ENCODE measurements around the gene LRRC43. TPM values are rescaled to one million over a fixed set of nuclear protein-coding genes. Genes with fewer than 3 reads are reported as not detected.
A peak's percentile ranks its signal among the peaks of the same experiment; 100 is the strongest.
"Not testable (repeated sequence)": the region's sequence is repeated elsewhere in the genome, so short reads cannot be mapped to it uniquely, and the experiment has no call there.

LRRC43 gene
- total and polyA plus RNA-seq, 4 donors = not detected

GRCh38 chr12:122195405-122195804 is 12.5 kb downstream of the LRRC43 start:
- WGBS, 2 donors = 89 to 92% methylated on average over 4 of the region's 4 CpGs
- peak in 1 of 2 donors; percentile 7 for DNase-seq
- Histone ChIP-seq H3K4me3 (ENCODE audit: low read length in 2 of 2) (no peak overlapping the region), H3K27ac (ENCODE audit: low read depth in 1 of 2, low read length in 2 of 2) (no peak overlapping the region), H3K9me3 (ENCODE audit: control insufficient read depth, low read length) (no peaks in the 10 kb centered on the region), H3K36me3 (ENCODE audit: control insufficient read depth in 1 of 2, insufficient read depth in 2 of 2, low read length in 1 of 2) (no peaks in the 10 kb centered on the region), H3K4me1 (ENCODE audit: control insufficient read depth in 1 of 2, insufficient read depth in 2 of 2, low read length in 2 of 2) (no peaks in the 10 kb centered on the region), H3K27me3 (ENCODE audit: control insufficient read depth in 1 of 2, insufficient read depth in 2 of 2, low read length in 1 of 2) (no peaks in the 10 kb centered on the region)
- no peak for ATAC-seq (ENCODE audit: low FRiP score)
- intact Hi-C loops (cut with DNase I) = no loop called here

GRCh38 chr12:122197612-122197966 is 14.7 kb downstream of the LRRC43 start:
- ATAC-seq (ENCODE audit: low FRiP score) (no peak), DNase-seq (no peak)
- no peak overlapping the region for H3K4me3 ChIP-seq (ENCODE audit: low read length in 2 of 2)
- peaks cover 0 to 2% of the 10 kb centered on the region in 2 donors for H3K27me3 ChIP-seq (ENCODE audit: control insufficient read depth in 1 of 2, insufficient read depth in 2 of 2, low read length in 1 of 2)
- no peaks in the 10 kb centered on the region for H3K36me3 ChIP-seq (ENCODE audit: control insufficient read depth in 1 of 2, insufficient read depth in 2 of 2, low read length in 1 of 2)
- intact Hi-C loops (cut with DNase I) = no loop called here
- WGBS, 2 donors = 60 to 67% methylated on average over 1 of the region's 1 CpG
- H3K27ac ChIP-seq (ENCODE audit: low read depth in 1 of 2, low read length in 2 of 2) = no peak overlapping the region
- no peaks in the 10 kb centered on the region for H3K4me1 ChIP-seq (ENCODE audit: control insufficient read depth in 1 of 2, insufficient read depth in 2 of 2, low read length in 2 of 2)
- no peaks in the 10 kb centered on the region for H3K9me3 ChIP-seq (ENCODE audit: control insufficient read depth, low read length)

GRCh38 chr12:122199484-122200355 is 16.8 kb downstream of the LRRC43 start:
- DNase-seq (peak in 1 of 2 donors; percentile 66), ATAC-seq (ENCODE audit: low FRiP score) (no peak)

GRCh38 chr12:122200541-122201175 is 17.7 kb downstream of the LRRC43 start:
- Histone ChIP-seq H3K36me3 (ENCODE audit: control insufficient read depth in 1 of 2, insufficient read depth in 2 of 2, low read length in 1 of 2) (no peaks in the 10 kb centered on the region), H3K27ac (ENCODE audit: low read depth in 1 of 2, low read length in 2 of 2) (no peak overlapping the region), H3K4me3 (ENCODE audit: low read length in 2 of 2) (no peak overlapping the region), H3K4me1 (ENCODE audit: control insufficient read depth in 1 of 2, insufficient read depth in 2 of 2, low read length in 2 of 2) (no peaks in the 10 kb centered on the region), H3K9me3 (ENCODE audit: control insufficient read depth, low read length) (no peaks in the 10 kb centered on the region), H3K27me3 (ENCODE audit: control insufficient read depth in 1 of 2, insufficient read depth in 2 of 2, low read length in 1 of 2) (peaks cover 0 to 2% of the 10 kb centered on the region in 2 donors)
- no peak for ATAC-seq (ENCODE audit: low FRiP score)
- intact Hi-C loops (cut with DNase I) = no loop called here
- DNase-seq = peak in 1 of 2 donors; percentile 69
- 75% methylated on average over 24 of the region's 24 CpGs for WGBS, 2 donors

More at GRCh38 chr12:122199484-122200355, 16.8 kb downstream of the LRRC43 start:
- WGBS, 2 donors = 88 to 90% methylated on average over 29 of the region's 29 CpGs
- intact Hi-C loops (cut with DNase I) = no loop called here
- no peak overlapping the region for H3K27ac ChIP-seq (ENCODE audit: low read depth in 1 of 2, low read length in 2 of 2)
- H3K9me3 ChIP-seq (ENCODE audit: control insufficient read depth, low read length) = no peaks in the 10 kb centered on the region
- H3K4me1 ChIP-seq (ENCODE audit: control insufficient read depth in 1 of 2, insufficient read depth in 2 of 2, low read length in 2 of 2) = no peaks in the 10 kb centered on the region
- H3K36me3 ChIP-seq (ENCODE audit: control insufficient read depth in 1 of 2, insufficient read depth in 2 of 2, low read length in 1 of 2) = no peaks in the 10 kb centered on the region
- H3K4me3 ChIP-seq (ENCODE audit: low read length in 2 of 2) = no peak overlapping the region
- peaks cover 0 to 2% of the 10 kb centered on the region in 2 donors for H3K27me3 ChIP-seq (ENCODE audit: control insufficient read depth in 1 of 2, insufficient read depth in 2 of 2, low read length in 1 of 2)

- intact Hi-C loops (cut with DNase I) = no loop called here
- peak in 1 of 2 donors; percentile 60 for DNase-seq
- 90 to 95% methylated on average over 5 of the region's 5 CpGs for WGBS, 2 donors
- H3K36me3 ChIP-seq (ENCODE audit: control insufficient read depth in 1 of 2, insufficient read depth in 2 of 2, low read length in 1 of 2) = no peaks in the 10 kb centered on the region
- H3K4me1 ChIP-seq (ENCODE audit: control insufficient read depth in 1 of 2, insufficient read depth in 2 of 2, low read length in 2 of 2) = no peaks in the 10 kb centered on the region
- ATAC-seq (ENCODE audit: low FRiP score) = no peak
- no peak overlapping the region for H3K4me3 ChIP-seq (ENCODE audit: low read length in 2 of 2)
- no peak overlapping the region for H3K27ac ChIP-seq (ENCODE audit: low read depth in 1 of 2, low read length in 2 of 2)
- peaks cover 0 to 2% of the 10 kb centered on the region in 2 donors for H3K27me3 ChIP-seq (ENCODE audit: control insufficient read depth in 1 of 2, insufficient read depth in 2 of 2, low read length in 1 of 2)
- H3K9me3 ChIP-seq (ENCODE audit: control insufficient read depth, low read length) = no peaks in the 10 kb centered on the region
Measured at GRCh38 chr12:122201381-122201780, 18.5 kb downstream of the LRRC43 start.

- intact Hi-C loops (cut with DNase I) = no loop called here
- ATAC-seq (ENCODE audit: low FRiP score) (no peak), DNase-seq (no peak)
- Histone ChIP-seq H3K27ac (ENCODE audit: low read depth in 1 of 2, low read length in 2 of 2) (no peak overlapping the region), H3K27me3 (ENCODE audit: control insufficient read depth in 1 of 2, insufficient read depth in 2 of 2, low read length in 1 of 2) (peaks cover 0 to 2% of the 10 kb centered on the region in 2 donors), H3K36me3 (ENCODE audit: control insufficient read depth in 1 of 2, insufficient read depth in 2 of 2, low read length in 1 of 2) (no peaks in the 10 kb centered on the region), H3K4me1 (ENCODE audit: control insufficient read depth in 1 of 2, insufficient read depth in 2 of 2, low read length in 2 of 2) (no peaks in the 10 kb centered on the region), H3K4me3 (ENCODE audit: low read length in 2 of 2) (no peak overlapping the region), H3K9me3 (ENCODE audit: control insufficient read depth, low read length) (no peaks in the 10 kb centered on the region)
- 95 to 97% methylated on average over 6 of the region's 6 CpGs for WGBS, 2 donors
Measured at GRCh38 chr12:122202017-122202416, 19.1 kb downstream of the LRRC43 start.

GRCh38 chr12:122202811-122203210 is 19.9 kb downstream of the LRRC43 start:
- H3K27me3 ChIP-seq (ENCODE audit: control insufficient read depth in 1 of 2, insufficient read depth in 2 of 2, low read length in 1 of 2); ATAC-seq (ENCODE audit: low FRiP score); H3K9me3 ChIP-seq (ENCODE audit: control insufficient read depth, low read length); H3K4me1 ChIP-seq (ENCODE audit: control insufficient read depth in 1 of 2, insufficient read depth in 2 of 2, low read length in 2 of 2); intact Hi-C loops (cut with DNase I); H3K27ac ChIP-seq (ENCODE audit: low read depth in 1 of 2, low read length in 2 of 2); H3K36me3 ChIP-seq (ENCODE audit: control insufficient read depth in 1 of 2, insufficient read depth in 2 of 2, low read length in 1 of 2): not testable (repeated sequence)
- DNase-seq = peak in 1 of 2 donors; percentile 45
- H3K4me3 ChIP-seq (ENCODE audit: low read length in 2 of 2) = peak overlapping the region in 1 of 2 donors; percentile 57
- WGBS, 2 donors = 67 to 68% methylated on average over 19 of the region's 19 CpGs

GRCh38 chr12:122203301-122204166 is 20.6 kb downstream of the LRRC43 start, which contains the start of gene B3GNT4:
Gene B3GNT4, plus strand, starts transcription at chr12:122203709. Its CDS starts 910 bp downstream, at chr12:122204619.
- peak; percentile 53 for ATAC-seq (ENCODE audit: low FRiP score)

More at GRCh38 chr12:122203301-122204166, 20.6 kb downstream of the LRRC43 start, which contains the start of gene B3GNT4:
- intact Hi-C loops (cut with DNase I) = no loop called here
- Histone ChIP-seq H3K27me3 (ENCODE audit: control insufficient read depth in 1 of 2, insufficient read depth in 2 of 2, low read length in 1 of 2) (peaks cover 0 to 2% of the 10 kb centered on the region in 2 donors), H3K36me3 (ENCODE audit: control insufficient read depth in 1 of 2, insufficient read depth in 2 of 2, low read length in 1 of 2) (peaks cover 0 to 3% of the 10 kb centered on the region in 2 donors), H3K4me1 (ENCODE audit: control insufficient read depth in 1 of 2, insufficient read depth in 2 of 2, low read length in 2 of 2) (no peaks in the 10 kb centered on the region), H3K4me3 (ENCODE audit: low read length in 2 of 2) (peak within 1 kb of the TSS; percentile 57 to 58), H3K27ac (ENCODE audit: low read depth in 1 of 2, low read length in 2 of 2) (no peak within 1 kb of the TSS), H3K9me3 (ENCODE audit: control insufficient read depth, low read length) (no peaks in the 10 kb centered on the region)
- WGBS, 2 donors = 1% methylated on average over 84 to 104 of the region's 104 CpGs
- DNase-seq = peak; percentile 63 to 88

Data from aorta (tissue), 5 donors.